A549 (cell line): ENCODE measurements around the gene ADK. TPM values are rescaled to one million over a fixed set of nuclear protein-coding genes. Genes with fewer than 3 reads are reported as not detected.

Experiments used
- ATAC-seq, 2 experiments: fragments of 200-7000 bp in 1 of 2; fragments of >200 bp in 1 of 2; cut with Nextera tagmentation in 1 of 2; cut with Tn5 transposase in 1 of 2; 3 replicates each; pipeline versions ENCODE4 v1.8.0 to v1.9.1; 2018 to 2020; ENCODE audit warnings: mild to moderate bottlenecking in 1 of 2, moderate library complexity in 1 of 2
- CTCF ChIA-PET: fragments of 300-600 bp; sonication (Branson Sonifier 250); formaldehyde crosslinking; extraction: SDS; loops from one replicate; lab custom pipeline; 2021; ENCODE audit warnings: antibody characterized with exemption, inconsistent platforms; lab: Yijun Ruan, JAX
- POLR2A ChIA-PET: fragments of 350-600 bp; formaldehyde crosslinking; extraction: SDS; loops from one replicate; lab custom pipeline; 2021; ENCODE audit warnings: antibody characterized with exemption, inconsistent platforms; lab: Yijun Ruan, JAX
- DNase-seq, 2 experiments: peaks; one replicate each; pipeline versions ENCODE4 v3.0.0 to v3.0.0-alpha.2; 2011 to 2016; ENCODE audit warnings: low read depth in 1 of 2, low spot score in 1 of 2
- FAIRE-seq: peaks from 2 replicates; lab custom pipeline; 2011; peaks lifted over from hg19 to GRCh38; lab: Jason Lieb, UNC
- H3K27ac ChIP-seq, 2 experiments: fragments of >200 bp; sonication (Bioruptor Twin); formaldehyde crosslinking; 3 replicates each; pipeline ENCODE4 v1.5.1; 2016 to 2017
- H3K4me1 ChIP-seq: fragments of >200 bp; sonication (Bioruptor Twin); formaldehyde crosslinking; 3 replicates; pipeline ENCODE4 v1.6.1; 2016
- H3K4me2 ChIP-seq: fragments of >200 bp; sonication (Bioruptor Twin); formaldehyde crosslinking; 3 replicates; pipeline ENCODE4 v1.6.1; 2016
- H3K4me3 ChIP-seq: fragments of >200 bp; sonication (Bioruptor Twin); formaldehyde crosslinking; 3 replicates; pipeline ENCODE4 v1.5.1; 2016
- H3K9me3 ChIP-seq: fragments of >200 bp; sonication (Bioruptor Twin); formaldehyde crosslinking; 3 replicates; pipeline ENCODE4 v1.6.1; 2016
- CHD2 ChIP-seq: fragments of 150-350 bp; IDR thresholded peaks from 2 replicates; pipeline ENCODE4 v1.6.1; 2014; ENCODE audit warnings: low read length; ENCODE audit not compliant: partially characterized antibody
- CHD4 ChIP-seq: fragments of 200-600 bp; sonication (generic); IDR thresholded peaks from 2 replicates; pipeline ENCODE4 v1.6.1; 2016; ENCODE audit warnings: antibody characterized with exemption, mild to moderate bottlenecking, borderline replicate concordance
- EHMT2 ChIP-seq: fragments of 200-600 bp; sonication (generic); IDR thresholded peaks from 2 replicates; pipeline ENCODE4 v1.6.1; 2016; ENCODE audit warnings: antibody characterized with exemption, low read depth, mild to moderate bottlenecking, moderate library complexity
- ELK1 ChIP-seq: fragments of 150-350 bp; IDR thresholded peaks from 2 replicates; pipeline ENCODE4 v1.6.1; 2014; ENCODE audit warnings: low read depth, mild to moderate bottlenecking, low read length
- EP300 ChIP-seq, 2 experiments: fragments of >200 bp; sonication (Bioruptor Twin); formaldehyde crosslinking; IDR thresholded peaks; 2 replicates in 1 of 2; 3 replicates in 1 of 2; pipeline ENCODE4 v1.6.1; 2016 to 2017
- HDAC2 ChIP-seq: fragments of 200-600 bp; sonication (generic); IDR thresholded peaks from 2 replicates; pipeline ENCODE4 v1.6.1; 2016
- HEYL ChIP-seq: fragments of 250-450 bp; sonication (Bioruptor Pico); IDR thresholded peaks from 2 replicates; pipeline ENCODE4 v1.8.0; 2021; ENCODE audit warnings: mild to moderate bottlenecking, moderate library complexity
- HOXB5 ChIP-seq: fragments of 250-450 bp; sonication (Bioruptor Pico); IDR thresholded peaks from 2 replicates; pipeline ENCODE4 v1.5.0; 2020; ENCODE audit warnings: mild to moderate bottlenecking, moderate library complexity
- NFE2L2 ChIP-seq: fragments of 150-350 bp; conservative IDR thresholded peaks from 2 replicates; pipeline ENCODE4 v1.6.1; 2014; ENCODE audit warnings: low read length
- NPAS2 ChIP-seq: fragments of 250-450 bp; sonication (Bioruptor Pico); IDR thresholded peaks from 2 replicates; pipeline ENCODE4 v1.8.0; 2022; ENCODE audit warnings: mild to moderate bottlenecking, moderate library complexity, borderline replicate concordance
- POLR2AphosphoS2 ChIP-seq: conservative IDR thresholded peaks from 2 replicates; pipeline ENCODE4 v1.6.1; 2012; ENCODE audit warnings: low read length, improper control_type of control experiment, inconsistent platforms
- RARB ChIP-seq: fragments of 250-450 bp; sonication (Bioruptor Pico); IDR thresholded peaks from 2 replicates; pipeline ENCODE4 v1.8.0; 2021; ENCODE audit warnings: mild to moderate bottlenecking, moderate library complexity
- REST ChIP-seq: fragments of 200-600 bp; sonication (generic); IDR thresholded peaks from 2 replicates; pipeline ENCODE4 v1.6.1; 2016; ENCODE audit warnings: antibody characterized with exemption, mild to moderate bottlenecking, moderate library complexity
- RNF2 ChIP-seq: fragments of 200-600 bp; sonication (generic); IDR thresholded peaks from 2 replicates; pipeline ENCODE4 v1.6.1; 2016; ENCODE audit warnings: low read depth, mild to moderate bottlenecking, antibody characterized with exemption, moderate library complexity, borderline replicate concordance
- SMC3 ChIP-seq: fragments of >200 bp; sonication (Bioruptor Twin); formaldehyde crosslinking; IDR thresholded peaks from 3 replicates; pipeline ENCODE4 v1.6.1; 2018; ENCODE audit warnings: inconsistent platforms
- SREBF2 ChIP-seq: fragments of 450-650 bp; IDR thresholded peaks from 2 replicates; pipeline ENCODE4 v1.6.1; 2014; ENCODE audit warnings: mild to moderate bottlenecking, moderate library complexity
- TFCP2L1 ChIP-seq: fragments of 250-450 bp; sonication (Bioruptor Pico); IDR thresholded peaks from 2 replicates; pipeline ENCODE4 v1.5.0; 2021; ENCODE audit warnings: mild to moderate bottlenecking
- TP53 ChIP-seq: fragments of 250-450 bp; sonication (Bioruptor Pico); IDR thresholded peaks from 2 replicates; pipeline ENCODE4 v1.5.0; 2021; ENCODE audit warnings: mild to moderate bottlenecking, moderate library complexity
- ZC3H11A ChIP-seq: fragments of 450-650 bp; IDR thresholded peaks from 2 replicates; pipeline ENCODE4 v1.6.1; 2014; ENCODE audit warnings: antibody characterized with exemption, mild to moderate bottlenecking
- ZFP36 ChIP-seq: fragments of 450-650 bp; IDR thresholded peaks from 2 replicates; pipeline ENCODE4 v1.6.1; 2014; ENCODE audit warnings: borderline replicate concordance; ENCODE audit not compliant: partially characterized antibody
- ZNF302 ChIP-seq: fragments of 250-450 bp; sonication (Bioruptor Pico); IDR thresholded peaks from 2 replicates; pipeline ENCODE4 v1.9.0; 2021; ENCODE audit warnings: inconsistent platforms, mild to moderate bottlenecking, moderate library complexity
- ZSCAN20 ChIP-seq: fragments of 250-450 bp; sonication (Bioruptor Pico); IDR thresholded peaks from 2 replicates; pipeline ENCODE4 v1.8.0; 2022; ENCODE audit warnings: mild to moderate bottlenecking, moderate library complexity
- WGBS: methylation state at CpG from one replicate; pipeline ENCODE4 v1.1.6; 2017; ENCODE audit errors: missing lambda C conversion rate; 5-methylcytosine and 5-hydroxymethylcytosine counted together
- polyA plus RNA-seq, 4 experiments: library from polyadenylated mRNA; depleted of rRNA in 3 of 4; stranded (reverse); fragments of >200 nt; fragmentation: RNase III in 1 of 4; extraction: RNeasy Plus Mini Kit Qiagen cat#74134 plus additional on column Dnase treatment in 1 of 4; gene quantifications; 2 replicates in 3 of 4; 3 replicates in 1 of 4; pipeline ENCODE4 v1.2.3, GENCODE V29; 2011 to 2017
- TF ChIP-seq, protein P1 (sequence below): IDR thresholded peaks from 2 replicates; pipeline ENCODE4 v1.6.1; 2012

Gene ADK
- polyA plus RNA-seq, 2 of the 4 experiments (the other 2 are of a cell fraction) = 35.8 to 40.7 TPM

DNA sequence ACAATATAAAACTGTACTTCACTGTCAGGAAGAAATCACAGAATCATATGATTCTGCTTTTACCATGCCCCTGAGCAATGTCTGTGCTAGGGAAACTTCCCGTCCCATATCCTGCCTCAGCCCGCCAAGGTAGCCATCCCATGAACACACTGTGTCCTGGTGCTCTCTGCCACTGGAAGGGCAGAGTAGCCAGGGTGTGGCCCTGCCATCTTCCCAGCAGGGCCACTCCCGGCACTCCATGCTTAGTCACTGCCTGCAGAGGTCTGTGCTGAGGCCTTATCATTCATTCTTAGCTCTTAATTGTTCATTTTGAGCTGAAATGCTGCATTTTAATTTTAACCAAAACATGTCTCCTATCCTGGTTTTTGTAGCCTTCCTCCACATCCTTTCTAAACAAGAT lies 32.2 kb upstream of the ADK start:
- peak overlapping the region; percentile 22 for H3K4me2 ChIP-seq
- FAIRE-seq (no peak), DNase-seq (peak; percentile 21 to 56), ATAC-seq (peak; percentile 84 to 85)
- no peak overlapping the region for H3K4me3 ChIP-seq
- peaks cover 28% of the 10 kb centered on the region for H3K4me1 ChIP-seq
- 50% methylated on average over 3 of the region's 3 CpGs for WGBS
- ChIA-PET CTCF (interaction anchor here (1.3 to 3.1 kb wide), 5 partner anchors 9 to 188 kb away, joined by 3 to 22 read pairs (median 4); no protein-coding TSS in a partner anchor), POLR2A (no interaction called here)
- TF ChIP-seq ELK1 (no peak), SREBF2 (no peak)
- peak overlapping the region; percentile 58 to 76 for H3K27ac ChIP-seq
- no peaks in the 10 kb centered on the region for H3K9me3 ChIP-seq

DNA sequence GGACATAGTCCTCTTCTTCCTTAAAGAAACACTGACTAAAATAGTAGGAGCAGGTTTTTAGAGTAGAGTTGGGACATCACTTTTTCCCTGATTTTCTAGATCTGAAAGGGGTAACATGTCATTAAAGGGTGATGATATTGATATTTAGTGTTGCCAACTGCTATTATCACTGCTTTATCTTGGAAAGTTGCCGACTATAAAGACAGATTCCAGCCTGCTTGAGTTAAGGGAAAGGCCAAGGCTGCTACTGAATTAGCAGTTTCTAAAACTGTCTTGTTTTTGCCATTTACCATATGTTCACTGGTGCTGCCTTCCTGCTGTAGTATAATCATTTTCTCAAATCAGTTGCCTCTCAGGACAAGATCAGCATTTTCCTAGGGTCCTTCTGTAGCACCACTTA lies 30.1 kb upstream of the ADK start:
- H3K4me1 ChIP-seq = peaks cover 28% of the 10 kb centered on the region
- TF ChIP-seq TP53 (CRISPR knock-in tag) (no peak), ZSCAN20 (CRISPR knock-in tag) (no peak), HEYL (CRISPR knock-in tag) (no peak), REST (no peak), HDAC2 (no peak), ZFP36 (no peak), SREBF2 (no peak), ZC3H11A (no peak)
- TF ChIP-seq, all 56 proteins: peak for 0
- Histone ChIP-seq H3K9me3 (no peaks in the 10 kb centered on the region), H3K4me3 (no peak overlapping the region), H3K4me2 (no peak overlapping the region), H3K27ac (no peak overlapping the region)
- no peak for FAIRE-seq
- no peak for ATAC-seq
- DNase-seq = no peak
- 84% methylated on average over 1 of the region's 1 CpG for WGBS
- POLR2A ChIA-PET = no interaction called here
- CTCF ChIA-PET = interaction anchor here (0.6 to 3.1 kb wide), 4 partner anchors 11 to 235 kb away, joined by 3 to 9 read pairs (median 4); no protein-coding TSS in a partner anchor

- no peak for FAIRE-seq
- no peak overlapping the region for H3K27ac ChIP-seq
- no peak overlapping the region for H3K4me2 ChIP-seq
- H3K4me3 ChIP-seq = no peak overlapping the region
- no peak for DNase-seq
- POLR2A ChIA-PET = no interaction called here
- H3K4me1 ChIP-seq = peaks cover 28% of the 10 kb centered on the region
- TF ChIP-seq ZC3H11A = no peak
- TF ChIP-seq HOXB5 (CRISPR knock-in tag) = no peak
- no peak for TF ChIP-seq NPAS2 (CRISPR knock-in tag)
- no peak for TF ChIP-seq CHD2
- no peak for TF ChIP-seq EP300 (IDR thresholded peaks at IDR 0.05)
- TF ChIP-seq POLR2AphosphoS2 = no peak
- TF ChIP-seq TP53 (CRISPR knock-in tag) = no peak
- TF ChIP-seq, protein P1, sequence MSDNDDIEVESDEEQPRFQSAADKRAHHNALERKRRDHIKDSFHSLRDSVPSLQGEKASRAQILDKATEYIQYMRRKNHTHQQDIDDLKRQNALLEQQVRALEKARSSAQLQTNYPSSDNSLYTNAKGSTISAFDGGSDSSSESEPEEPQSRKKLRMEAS = no peak
- TF ChIP-seq EHMT2 = no peak
- no peak for TF ChIP-seq SREBF2
- TF ChIP-seq TFCP2L1 = no peak
- TF ChIP-seq RNF2 = no peak
- TF ChIP-seq ZNF302 = no peak
- TF ChIP-seq ELK1 = no peak
- TF ChIP-seq RARB (CRISPR knock-in tag) = no peak
- TF ChIP-seq CHD4 = no peak
- TF ChIP-seq SMC3 = no peak
- no peak for TF ChIP-seq NFE2L2
- CTCF ChIA-PET = interaction anchor here (0.9 to 3.1 kb wide), 4 partner anchors 11 to 242 kb away, joined by 3 to 9 read pairs (median 4); no protein-coding TSS in a partner anchor
- no peak for ATAC-seq
- WGBS = 84% methylated on average over 1 of the region's 1 CpG
- H3K9me3 ChIP-seq = no peaks in the 10 kb centered on the region
Measured at GRCh38 chr10:74121368-74121767, 29.7 kb upstream of the ADK start.
